DMS53 treated with DMSO at 0.1 percent for 48 hours (cell line): ENCODE measurements around the gene WDR5.

Experiments
- DNase-seq: peaks from one replicate; lab custom pipeline; 2025; ENCODE audit not compliant: unreplicated experiment; lab: John Stamatoyannopoulos, UW

The WDR5 gene

DNA sequence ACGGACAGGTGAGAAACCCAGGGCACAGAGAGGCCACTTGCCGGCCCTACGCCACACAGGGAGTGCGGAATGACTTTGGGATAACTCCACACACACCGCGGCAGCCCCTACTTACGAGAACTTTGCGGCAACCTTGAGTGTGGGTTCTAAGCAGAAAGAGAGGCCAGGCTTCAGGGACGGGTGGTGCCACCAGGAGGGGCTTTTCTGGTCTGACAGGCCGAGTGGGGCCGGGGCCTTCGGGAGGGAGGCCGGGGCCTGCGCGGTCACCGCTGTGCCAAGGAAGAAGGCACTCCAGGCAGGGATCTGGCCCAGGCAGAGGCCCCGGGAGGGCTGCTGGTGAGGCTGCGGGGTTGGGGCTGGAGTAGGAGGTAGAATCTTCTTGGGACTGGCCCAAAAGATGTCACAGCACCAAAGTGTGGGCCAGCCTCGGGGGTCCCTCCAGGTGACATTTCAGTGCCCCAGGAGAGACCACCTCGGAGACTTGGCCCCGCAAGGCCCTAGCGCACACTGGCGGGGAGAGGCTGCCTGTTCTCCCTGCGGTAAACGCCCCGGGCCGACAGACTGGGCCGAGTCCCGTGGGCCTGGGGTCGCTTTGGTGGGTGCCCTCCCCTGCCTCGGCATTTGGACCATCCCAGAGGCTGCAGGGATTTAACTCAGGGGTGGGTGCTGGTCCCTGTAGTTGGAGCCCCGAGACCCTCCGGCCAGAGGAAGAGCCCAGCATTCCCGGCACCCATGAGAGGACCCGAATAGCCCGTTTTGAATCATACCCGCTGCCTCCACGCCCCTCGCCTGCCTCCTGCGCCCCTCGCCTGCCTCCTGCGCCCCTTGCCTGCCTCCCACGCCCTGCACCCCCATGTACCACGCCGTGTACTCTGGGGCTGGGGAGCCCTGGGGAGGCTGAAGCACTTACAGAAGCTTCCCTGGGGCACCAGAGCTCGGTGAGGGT is 37.5 kb downstream of the WDR5 start:
- no peak for DNase-seq

DNA sequence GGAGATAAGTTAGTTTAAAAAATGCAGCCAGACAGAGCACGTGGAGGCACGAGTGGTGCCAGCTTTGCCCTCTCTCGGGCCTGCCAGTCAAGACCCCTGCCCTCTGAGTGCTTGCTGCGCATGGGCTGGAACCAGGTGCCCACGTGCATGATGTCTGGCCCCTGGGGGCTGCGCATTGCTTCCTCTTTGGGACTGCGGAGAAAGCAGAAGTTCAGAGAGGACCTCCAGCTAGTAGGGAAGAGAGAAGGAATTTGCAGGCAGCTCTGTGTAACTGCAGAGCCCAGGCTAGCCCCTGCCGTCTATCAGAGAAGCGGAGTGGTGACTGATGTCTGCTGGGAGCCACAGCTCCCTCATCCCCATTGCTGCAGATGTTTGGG is 38.2 kb downstream of the WDR5 start:
- no peak for DNase-seq

DNA sequence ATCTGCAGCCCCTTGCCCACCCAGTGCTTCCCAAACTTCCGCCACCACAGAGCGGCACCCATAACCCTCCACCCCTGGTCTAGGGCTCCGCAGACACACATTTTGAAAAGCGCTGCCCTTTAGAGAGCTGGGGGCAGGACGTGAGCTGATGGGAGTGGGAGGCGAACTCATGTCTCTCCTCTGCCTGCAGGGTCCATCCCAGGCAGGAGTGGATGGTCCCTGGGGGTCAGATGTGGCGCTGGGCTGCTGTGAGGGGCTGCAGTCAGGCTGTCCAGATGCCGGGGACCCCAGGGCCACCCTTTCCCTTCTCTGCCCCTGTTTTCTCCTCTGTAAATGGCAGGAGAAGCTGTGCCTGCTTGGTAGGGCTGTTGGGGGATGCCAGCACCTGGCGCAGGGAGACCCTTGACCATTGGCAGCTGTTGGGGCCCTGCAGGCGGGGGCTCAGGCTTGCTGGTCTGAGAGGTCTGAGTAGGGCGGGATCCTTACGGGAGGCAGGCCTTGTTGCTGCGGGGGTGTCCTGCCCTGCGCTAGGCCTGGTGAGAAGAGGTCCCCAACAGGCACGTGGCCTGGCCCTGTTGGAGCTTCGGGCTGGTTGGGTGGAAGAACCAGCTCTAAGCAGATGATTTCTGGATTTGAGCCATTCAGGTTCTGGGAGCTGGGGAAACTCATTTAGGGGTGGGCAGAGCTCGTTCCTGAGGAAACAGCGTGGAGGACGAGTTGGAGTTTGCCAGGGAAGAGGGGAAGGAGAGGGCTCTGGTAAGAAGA is 38.8 kb downstream of the WDR5 start:
- no peak for DNase-seq

DNA sequence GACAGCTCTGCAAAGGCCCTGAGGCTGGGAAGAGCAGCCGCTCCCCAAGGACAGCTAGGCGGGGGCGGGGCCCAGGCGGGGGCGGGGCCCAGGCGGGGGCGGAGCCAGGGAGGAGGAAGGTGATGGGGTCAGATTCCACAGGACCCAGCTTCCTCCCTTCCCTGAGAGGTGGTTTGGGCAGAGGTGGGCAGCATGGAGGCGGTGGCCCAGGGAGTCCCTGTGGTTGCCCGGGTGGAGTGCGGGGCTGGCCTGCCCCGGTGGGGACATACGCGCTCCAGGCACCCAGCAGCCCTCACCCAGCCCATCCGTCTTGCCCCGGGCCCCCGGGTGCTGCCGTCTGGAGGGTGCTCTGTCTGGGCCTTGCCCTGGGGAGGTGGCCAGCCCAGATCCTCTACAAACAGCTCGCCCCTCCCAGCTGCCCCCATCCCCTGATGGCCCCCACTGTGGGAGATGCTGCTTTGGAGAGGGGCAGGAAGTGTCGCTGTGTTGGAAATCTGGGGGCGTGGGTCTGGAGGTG is 39.5 kb downstream of the WDR5 start:
- DNase-seq = no peak

DNA sequence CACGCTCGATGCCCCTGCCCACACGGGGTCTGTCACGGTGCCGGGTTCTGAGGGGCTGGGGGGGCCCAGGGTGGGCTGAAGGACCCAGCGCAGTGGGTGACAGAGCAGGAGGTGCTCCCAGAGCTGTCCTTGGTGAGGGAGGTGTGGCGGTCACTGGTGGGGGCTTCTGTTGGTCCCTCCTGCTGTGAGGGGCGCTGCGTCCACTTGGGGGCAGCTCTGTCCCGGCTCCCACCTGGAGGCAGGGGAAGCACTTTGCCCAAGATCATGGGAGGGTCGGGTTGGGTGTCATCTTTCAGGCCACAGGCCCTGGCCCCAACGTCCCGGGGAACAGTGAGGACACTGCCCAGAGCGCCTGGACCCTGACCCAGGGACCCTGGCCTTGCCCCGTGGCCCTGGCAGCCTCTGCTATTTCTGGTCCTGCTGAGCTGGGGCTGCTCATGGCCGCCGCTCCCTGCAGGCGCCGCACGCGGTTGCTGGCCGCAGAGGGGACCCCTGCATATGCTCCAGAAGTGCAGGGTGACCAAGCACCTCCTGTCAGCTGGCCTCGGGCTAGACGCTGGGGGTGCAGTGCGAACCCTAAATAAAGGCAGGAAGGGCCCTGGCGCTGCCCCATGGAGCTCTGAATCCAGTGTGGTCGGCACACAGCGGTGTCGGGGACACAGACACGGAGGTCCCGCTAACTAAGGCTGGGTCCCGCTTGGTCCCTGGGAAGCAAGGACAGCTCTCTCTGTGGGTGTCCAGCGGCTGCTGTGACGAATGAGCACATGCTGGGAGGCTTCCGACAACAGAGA is 40.1 kb downstream of the WDR5 start:
- DNase-seq = no peak

DNA sequence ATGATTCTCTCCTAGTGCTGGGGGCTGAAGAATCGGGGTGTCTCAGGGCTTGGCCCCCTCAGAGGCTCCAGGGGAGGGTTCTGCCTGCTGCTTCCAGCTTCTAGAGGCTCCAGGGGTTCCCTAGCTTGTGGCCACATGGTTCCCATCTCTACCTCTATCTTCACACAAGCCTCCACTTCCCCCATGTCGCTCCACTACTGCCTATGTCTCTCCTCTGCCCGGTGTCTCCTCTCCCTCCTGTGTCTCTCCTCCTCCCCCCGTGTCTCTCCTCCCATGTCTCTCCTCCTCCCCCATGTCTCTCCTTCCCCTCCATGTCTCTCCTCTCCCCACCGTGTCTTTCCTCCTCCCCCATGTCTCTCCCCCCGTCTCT is 40.7 kb downstream of the WDR5 start:
- DNase-seq = no peak

DNA sequence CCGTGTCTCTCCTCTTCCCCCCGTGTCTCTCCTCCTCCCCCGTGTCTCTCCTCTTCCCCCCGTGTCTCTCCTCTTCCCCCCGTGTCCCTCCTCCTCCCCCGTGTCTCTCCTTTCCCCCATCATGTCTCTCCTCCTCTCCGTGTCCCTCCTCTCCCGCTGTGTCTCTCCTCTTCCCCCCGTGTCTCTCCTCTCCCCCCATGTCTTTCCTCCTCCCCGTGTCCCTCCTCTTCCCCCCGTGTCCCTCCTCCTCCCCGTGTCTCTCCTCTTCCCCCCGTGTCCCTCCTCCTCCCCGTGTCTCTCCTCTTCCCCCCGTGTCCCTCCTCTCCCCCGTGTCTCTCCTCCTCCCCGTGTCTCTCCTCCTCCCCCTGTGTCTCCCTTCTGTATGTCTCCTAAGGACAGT is 41.3 kb downstream of the WDR5 start:
- no peak for DNase-seq

DNA sequence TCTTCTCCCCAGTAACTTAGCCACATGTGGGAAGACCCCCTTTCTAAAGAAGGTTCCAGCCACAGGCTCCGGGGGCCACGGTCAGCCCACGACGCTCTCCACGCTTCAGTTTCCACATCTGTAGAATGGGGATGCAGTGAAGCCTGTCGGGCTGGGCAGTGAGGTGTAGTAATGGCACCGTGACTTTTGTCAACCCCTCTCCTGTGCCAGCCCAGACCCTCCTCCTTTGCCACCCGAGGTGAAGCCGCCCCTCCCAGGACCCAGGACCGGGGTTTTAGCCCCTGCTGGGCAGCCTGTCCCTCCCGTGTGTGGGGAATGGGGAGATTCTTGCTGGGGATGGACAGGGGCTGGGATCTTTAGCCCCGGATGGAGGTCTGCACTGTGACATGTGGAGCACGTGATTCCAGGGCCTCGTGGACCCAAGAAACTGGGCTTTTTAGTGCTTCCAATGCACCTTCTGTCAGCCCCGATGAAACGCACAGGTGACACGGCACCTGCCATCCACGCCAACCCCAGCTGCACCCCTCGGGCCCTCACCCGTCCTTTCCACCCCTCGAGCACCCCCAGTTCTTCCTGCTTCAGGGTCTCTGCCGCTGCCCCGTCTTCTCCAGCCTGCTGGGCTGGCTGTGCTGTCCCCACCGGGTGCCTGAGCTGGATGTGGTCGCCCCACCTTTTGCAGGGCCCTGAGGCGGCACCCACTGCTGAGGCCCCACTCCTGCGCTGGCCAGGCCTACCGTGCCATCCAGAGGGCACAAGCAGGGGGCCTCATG is 41.9 kb downstream of the WDR5 start:
- DNase-seq = no peak

DNA sequence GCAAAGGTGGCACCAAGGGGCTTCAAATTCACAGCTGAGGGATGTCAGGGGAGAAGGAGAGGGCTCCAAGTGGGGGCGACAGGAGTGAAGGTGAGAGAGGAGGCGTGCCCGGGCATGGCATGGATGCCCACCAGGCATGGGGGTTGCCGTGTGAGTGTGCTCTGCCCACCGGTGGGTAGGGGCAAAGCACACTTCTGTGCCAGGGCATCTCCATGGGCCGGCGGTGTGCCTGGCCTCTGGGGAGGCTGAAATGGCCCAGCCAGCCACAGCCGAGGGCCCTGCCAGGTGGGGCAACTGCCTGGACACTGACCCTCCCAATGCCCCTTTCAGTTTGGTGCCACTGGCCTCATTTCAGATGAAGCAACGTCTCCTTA is 42.5 kb downstream of the WDR5 start:
- DNase-seq = no peak

DNA sequence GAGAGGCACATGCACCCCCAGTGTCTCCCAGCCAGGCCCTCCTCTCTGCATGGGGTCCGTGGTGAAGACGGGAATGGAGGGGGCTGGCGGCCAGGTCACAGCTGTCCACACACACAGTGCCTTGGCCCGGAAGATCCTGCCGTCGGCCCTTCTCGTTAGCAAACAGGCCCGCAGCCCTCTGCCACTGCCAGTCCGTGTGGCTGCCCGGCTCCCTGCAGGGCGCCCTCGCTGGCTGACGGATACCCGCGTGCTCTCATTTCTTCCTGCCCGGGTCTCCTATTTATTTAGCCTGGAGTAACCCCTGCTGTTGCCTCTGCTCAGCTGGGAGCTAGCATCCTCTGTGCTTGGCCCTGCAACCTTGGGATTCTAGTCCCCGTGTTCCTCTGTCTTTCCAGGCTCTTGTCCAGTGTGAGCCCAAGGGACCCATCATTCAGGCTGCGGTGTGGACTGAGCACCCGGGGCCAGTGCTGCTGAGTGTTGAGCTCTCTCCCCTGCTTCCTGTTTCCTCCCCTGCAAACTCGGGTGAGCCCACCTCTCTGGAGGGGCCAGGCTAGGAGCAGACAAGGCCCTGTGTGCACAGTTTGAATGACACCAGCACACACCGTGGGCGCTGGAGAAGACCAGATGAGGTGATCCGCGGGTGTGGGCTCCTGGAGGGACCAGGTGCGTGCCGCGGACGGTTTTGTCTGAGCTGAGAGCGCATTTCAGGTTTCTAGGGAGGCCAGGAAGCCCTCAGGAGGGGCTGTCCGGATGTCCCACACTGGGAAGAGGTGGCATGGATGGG is 43.1 kb downstream of the WDR5 start:
- DNase-seq = no peak

DNA sequence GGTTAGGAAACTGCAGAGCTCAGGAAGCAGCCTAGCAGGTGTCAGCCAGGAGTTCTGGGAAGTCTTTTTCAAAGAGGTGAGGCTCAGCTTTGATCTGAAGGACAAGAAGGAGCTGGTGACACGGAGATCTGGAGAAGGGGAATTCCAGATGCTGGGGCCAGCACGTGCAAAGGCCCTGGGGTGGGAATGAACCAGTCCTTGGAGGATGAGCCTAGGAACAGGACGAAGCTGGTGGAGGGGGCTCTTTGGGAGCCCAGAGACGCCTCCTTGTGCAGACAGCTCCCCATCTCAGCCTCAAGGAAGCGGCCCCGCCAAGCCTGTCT is 43.7 kb downstream of the WDR5 start:
- DNase-seq = no peak

DNA sequence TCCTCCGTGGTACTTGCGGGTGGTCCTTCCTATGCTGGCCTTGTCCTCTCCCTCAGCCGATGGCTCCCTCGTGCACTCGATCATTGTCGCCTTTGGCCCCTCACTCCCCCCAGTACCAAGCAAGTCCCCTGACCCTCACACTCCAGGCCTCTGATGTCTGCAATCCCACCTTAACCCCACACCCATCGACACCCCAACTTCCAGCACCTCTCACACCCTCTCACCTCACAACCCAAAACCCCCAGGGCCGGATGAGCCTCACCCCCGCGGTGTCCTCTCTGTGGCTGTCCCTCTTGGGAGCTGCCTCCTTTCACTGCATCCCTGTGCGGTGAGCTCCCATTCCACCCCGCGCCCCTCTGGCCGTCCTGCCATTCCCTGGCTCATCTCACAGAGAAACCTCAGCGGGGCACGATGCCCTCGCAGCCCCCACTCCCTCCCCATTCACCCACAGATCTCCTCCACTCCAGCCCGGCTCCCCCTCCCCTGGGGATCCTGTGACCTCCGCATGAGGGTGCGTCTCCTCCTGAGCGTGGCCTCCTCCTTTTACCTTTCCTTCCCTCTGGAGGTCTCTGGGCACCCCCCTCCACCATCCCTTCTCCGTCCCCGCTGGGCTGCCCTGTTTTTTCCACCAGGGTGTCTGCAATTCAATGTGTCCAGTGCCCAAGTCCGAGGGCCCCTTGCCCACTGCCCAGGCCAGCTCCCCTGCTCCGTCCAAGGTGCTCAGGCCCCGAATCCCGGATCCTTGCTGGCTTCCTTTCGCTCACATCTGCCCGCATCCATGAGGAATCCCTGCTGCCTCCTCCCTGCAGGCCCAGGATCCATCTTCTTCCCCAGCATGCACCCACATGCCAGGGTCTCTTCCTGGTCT is 44.3 kb downstream of the WDR5 start:
- DNase-seq = no peak

DNA sequence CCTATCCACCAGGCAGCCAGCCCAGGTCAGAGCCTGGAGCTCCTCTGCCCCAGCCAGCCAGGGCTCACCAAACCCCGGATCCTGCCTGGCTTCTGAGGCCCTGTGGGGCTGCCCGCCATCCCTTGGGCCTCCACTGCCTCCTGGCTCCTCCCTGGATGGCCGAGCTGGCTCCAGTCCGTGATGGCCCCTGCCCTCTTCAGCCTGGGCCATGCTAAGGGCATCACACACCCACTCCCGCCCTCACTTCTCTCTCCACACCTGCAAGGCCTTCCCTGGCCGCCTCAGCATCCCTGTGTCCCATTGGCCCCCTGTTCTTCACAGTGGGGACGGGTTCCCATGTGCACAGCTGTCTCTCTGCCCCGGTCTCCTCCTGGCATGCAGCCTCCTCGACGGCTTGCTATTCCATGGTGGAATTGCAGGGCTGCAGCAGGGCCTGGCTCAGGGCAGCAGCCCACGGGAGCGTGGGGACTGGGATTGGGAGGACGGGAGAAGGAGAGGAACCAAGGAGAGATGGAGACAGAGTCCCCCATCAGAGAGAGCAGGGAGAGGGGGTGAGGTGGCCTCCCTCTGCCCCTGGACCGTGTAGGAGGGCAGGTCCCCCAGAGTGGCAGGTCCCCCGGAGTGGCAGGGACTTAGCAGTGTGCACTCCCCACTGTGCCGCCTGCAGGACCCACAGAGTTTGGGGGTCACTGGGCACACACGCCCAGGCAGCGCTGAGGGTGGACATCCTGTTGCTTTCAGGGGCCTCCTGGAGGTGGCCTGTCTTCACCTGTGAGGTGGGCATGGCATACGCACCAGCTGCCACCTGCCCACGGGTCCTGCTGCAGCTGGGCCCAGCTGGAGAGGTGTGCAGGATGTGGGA is 45.1 kb downstream of the WDR5 start:
- DNase-seq = no peak

DNA sequence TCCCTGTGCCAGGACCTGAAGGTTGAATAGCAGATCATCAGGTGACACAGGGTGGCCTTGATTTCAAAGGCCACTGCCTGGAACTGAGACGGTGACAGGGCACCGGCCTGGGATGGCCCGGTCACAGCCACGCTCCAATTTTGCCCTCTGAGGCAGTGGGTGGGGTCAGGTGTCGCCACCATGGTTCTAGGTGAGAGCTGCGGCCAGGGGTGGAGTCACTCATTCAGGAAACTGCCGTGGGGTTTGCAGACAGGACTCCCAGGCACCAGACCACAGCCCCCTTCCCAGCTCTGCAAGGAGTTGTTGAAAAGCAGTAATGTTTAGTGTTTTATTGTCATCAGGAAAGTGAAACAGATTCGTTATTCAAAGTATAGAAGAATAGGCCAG is 45.8 kb downstream of the WDR5 start:
- no peak for DNase-seq

DNA sequence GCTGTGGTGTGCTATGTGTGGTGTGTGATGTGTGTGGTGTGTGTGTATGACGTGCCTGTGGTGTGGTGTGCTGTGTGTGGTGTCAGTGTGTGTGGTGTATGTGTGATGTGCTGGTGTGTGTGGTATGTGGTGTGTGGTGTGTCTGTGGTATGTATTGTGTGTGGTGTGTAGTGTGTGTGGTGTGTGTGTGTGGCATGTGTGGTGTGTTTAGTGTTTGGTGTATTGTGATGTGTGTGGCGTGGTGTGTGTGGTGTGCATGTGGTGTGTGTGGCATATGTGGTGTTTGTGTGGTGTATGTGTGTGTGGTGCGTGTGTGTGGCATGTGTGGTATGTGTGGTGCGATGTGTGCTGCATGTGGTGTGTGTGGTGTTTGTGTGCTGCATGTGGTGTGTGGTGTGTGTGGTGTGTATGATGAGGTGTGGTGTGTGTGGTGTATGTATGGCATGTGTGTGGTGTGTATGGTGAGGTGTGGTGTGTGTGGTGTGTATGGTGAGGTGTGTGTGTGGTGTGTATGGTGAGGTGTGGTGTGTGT is 46.7 kb downstream of the WDR5 start:
- no peak for DNase-seq

DNA sequence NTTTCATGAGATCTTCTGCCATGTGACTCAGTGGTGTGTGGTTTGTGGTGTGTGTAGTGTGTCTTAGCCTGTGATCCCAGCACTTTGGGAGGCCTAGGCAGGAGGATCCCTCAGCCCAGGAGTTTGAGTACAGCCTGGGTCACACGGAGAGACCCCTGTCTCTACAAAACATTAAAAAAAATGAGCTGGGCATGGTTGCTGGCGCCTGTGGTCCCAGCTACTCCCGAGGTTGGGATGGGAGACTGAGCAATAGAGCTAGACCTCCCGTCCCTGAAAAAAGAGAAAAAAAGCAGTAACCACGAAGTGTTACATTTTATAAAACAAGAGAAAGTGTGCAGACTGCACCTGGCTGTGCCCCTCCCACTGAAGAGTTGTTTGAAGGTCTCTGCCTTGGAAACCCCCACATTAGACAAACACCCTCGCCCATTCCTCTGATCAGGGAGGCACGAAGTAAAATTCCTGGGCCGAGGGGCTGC is 49.7 kb downstream of the WDR5 start:
- no peak for DNase-seq

DNA sequence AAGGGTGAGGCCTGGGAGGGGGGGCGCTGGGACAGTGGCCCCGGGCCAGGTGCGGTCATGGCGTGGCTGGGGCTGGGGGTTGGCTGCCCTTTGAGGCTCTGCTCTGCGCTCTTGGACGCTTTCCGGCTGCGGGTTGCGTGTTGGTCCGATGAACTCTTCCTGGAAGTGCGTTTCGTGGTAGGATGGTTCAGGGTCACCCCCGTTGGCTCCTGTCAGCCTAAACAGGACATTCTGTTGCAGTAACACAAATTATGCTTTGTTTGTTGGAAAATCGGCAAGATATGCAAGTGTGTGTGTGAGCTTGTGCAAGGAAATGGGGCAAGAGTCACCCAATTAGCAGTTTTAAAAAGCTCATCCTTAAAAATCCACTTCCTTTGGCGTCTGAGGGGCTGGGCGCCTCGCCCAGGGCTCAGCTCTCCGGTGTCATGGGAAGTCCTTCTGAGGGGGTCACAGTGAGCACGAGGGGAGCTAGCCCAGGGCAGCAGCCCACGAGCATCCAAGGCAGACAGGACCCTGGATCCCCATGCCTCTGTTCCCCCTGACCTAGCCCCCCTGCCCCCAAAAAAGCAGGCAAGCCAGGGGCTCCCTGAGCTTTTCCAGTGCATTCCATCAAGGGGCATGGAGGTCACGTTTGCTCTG is 50.7 kb downstream of the WDR5 start:
- no peak for DNase-seq
